ENCODE data around the gene HGS. TPM values are rescaled to one million over a fixed set of nuclear protein-coding genes. Genes with fewer than 3 reads are reported as not detected.

Gene HGS
- total RNA-seq, 1 donor from 2014 or later: 137 TPM

DNA sequence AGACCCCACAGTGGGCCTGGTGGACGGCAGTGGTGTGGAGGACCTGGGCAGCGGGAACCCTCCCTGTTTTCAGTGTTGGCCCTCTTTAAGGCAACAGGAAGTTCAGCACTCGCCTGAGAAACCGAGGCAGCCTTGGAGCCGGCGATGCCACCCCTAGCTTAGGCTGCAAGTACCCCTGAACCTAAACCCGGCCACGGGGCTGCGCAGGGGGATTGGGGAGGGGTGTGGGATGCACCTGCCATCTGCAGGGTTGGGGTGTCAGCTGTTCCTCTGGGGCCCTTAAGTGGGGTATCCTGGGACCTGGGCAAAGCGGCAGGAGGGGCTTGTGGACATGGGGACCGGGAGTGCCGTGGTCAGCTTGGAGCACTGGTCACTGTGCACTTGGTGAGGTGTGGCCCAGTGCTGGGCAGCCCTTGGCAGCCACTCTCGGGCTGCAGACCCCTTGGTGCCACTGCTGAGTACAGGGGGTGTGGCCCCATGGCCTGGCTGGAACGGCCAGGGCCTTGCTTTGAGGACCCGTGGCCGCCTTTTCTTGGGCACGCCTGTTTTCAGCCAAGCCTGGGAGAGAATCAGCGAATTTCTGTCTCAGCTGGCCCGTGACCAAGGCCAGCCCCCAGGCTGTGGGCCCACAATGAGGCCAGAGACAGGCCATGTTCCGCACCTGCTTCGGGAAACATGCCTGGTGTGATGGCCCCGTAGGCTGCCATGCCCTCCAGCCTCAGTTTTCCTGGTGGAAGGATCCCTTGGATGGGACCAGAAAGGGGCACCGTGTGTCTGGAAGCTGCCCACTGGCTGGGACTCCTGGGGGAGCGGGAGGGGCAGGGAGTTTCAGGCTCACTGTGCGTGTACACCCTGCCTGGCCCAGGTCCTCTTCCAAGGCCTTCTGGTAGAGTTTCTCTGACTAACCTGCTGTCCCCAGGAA, 24.2 kb downstream of the HGS start:
- Mint-ChIP-seq H3K36me3 (ENCODE audit: low read depth) (peaks cover 41% of the 10 kb centered on the region), H3K27ac (no peak overlapping the region), H3K4me1 (peaks cover 20% of the 10 kb centered on the region), H3K4me3 (no peak overlapping the region), H3K27me3 (no peaks in the 10 kb centered on the region), H3K9me3 (no peaks in the 10 kb centered on the region)
- intact Hi-C loops (cut with micrococcal nuclease): no loop called here
- peak; percentile 56 for DNase-seq

DNA sequence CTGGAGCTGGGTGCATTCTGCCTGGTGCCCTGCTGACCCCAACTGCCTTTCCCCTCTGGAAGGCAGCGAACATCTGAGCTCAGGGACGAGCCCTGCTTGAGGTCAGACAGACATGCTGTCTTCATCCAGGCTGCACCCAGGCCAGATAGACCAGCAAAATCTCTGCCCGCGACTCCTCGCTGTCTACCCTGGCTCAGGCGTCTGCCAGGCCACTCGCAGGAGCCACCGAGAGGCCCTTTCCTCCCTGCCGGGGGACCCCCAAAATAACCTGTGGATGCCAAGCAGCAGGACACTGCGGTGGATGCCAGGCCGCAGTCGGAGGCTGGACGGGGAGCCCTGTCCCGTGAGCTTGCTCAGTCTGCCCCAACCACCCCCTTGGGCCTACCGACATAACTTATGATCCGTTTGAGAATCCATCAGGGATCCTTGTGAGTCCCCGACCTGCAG, 25.0 kb downstream of the HGS start:
- no peaks in the 10 kb centered on the region for H3K9me3 Mint-ChIP-seq
- H3K27me3 Mint-ChIP-seq: no peaks in the 10 kb centered on the region
- peak overlapping the region; percentile 51 for H3K27ac Mint-ChIP-seq
- H3K4me3 Mint-ChIP-seq: no peak overlapping the region
- peaks cover 20% of the 10 kb centered on the region for H3K4me1 Mint-ChIP-seq
- DNase-seq: peak; percentile 56
- peaks cover 41% of the 10 kb centered on the region for H3K36me3 Mint-ChIP-seq (ENCODE audit: low read depth)
- intact Hi-C loops (cut with micrococcal nuclease): no loop called here

DNA sequence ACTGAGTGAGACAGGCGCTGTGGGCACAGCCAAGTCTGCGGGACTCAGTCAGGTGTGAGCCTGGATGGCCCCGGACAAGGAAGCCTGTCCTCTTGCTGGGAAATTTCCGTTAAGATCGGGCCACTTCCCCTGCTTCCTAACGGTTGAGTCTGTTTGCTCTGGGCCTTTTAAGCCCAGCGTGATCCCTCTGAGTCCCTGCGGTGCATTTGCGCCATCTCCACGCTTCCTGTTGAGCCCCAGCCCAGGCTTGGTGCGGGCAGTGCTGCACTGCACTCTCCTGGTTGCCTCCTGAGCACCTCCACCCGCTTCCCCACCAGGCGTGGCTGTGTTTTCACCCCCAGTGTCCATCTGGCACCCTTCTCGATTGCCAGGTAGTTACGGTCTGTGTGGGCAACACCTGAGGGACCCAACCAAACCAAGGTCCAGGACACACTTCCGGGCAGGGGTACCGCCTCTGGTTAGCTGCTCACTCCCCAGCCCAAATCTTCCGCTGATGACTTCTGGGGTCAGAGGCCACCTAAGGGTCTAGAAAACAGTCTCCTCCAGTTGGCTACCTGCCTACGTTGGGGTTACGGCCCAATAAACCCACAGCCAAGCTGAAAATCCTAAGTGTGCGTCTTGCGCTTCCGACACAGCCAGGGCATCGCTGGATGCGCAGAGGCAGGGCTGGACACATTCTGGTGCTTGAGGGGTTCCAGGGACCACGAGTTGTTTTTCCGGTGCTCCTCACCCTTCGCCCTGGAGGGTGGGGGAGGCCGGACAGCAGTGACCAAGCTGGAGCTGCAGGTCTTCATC, 26.9 kb downstream of the HGS start:
- intact Hi-C loops (cut with micrococcal nuclease): loop anchor here (1.0 to 2.0 kb wide), 2 partner anchors 7 to 28 kb away; partner anchors contain the start of genes ARL16 and MRPL12
- Mint-ChIP-seq H3K4me3 (peak overlapping the region; percentile 82), H3K27me3 (no peaks in the 10 kb centered on the region), H3K4me1 (peaks cover 17% of the 10 kb centered on the region), H3K27ac (peak overlapping the region; percentile 51), H3K9me3 (no peaks in the 10 kb centered on the region), H3K36me3 (ENCODE audit: low read depth) (peaks cover 24% of the 10 kb centered on the region)
- DNase-seq: no peak

DNA sequence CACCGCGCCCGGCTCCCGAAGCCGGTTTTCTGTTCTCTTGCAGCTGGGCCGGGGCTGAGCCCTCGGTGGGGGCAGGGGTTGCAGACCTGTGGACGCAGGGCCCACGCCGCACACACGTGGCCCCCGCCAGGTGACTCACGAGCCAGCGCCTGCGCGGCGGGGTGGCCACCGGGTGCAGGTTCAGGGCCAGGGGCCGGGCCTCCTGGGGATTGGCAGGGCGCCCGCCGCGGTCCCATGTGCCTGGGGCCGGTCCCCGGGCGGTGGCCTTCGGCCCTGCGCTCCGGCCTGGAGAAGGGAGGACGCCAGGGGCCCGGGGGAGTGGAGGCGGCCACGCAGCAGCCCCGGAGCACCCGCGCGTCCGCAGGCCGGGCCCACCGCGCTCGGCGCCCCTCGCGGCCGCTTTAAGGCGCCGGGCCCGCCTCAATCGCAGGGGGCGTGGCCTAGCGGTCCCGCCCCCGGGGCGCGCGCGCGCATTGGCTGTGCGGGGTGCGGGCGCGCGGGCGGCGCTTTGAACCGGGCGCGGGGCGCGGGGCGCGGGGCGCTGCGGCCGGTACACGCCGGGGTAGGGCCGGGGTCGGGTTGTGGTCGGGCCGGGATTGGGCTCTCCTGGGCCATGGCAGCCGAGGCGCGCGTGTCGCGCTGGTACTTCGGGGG, 28.1 kb downstream of the HGS start, which contains the start of gene SLC25A10:
SLC25A10 (plus strand) TSS at position 471 of the 654 bp plus-strand sequence; CDS start at position 614, 143 bp downstream.
- H3K27ac Mint-ChIP-seq: peak within 1 kb of the TSS; percentile 89
- H3K4me3 Mint-ChIP-seq: peak within 1 kb of the TSS; percentile 91
- intact Hi-C loops (cut with micrococcal nuclease): loop anchor here (1.0 to 2.0 kb wide), 2 partner anchors 9 to 29 kb away; partner anchors contain the start of genes ARL16 and MRPL12
- H3K4me1 Mint-ChIP-seq: peaks cover 14% of the 10 kb centered on the region
- peaks cover 11% of the 10 kb centered on the region for H3K36me3 Mint-ChIP-seq (ENCODE audit: low read depth)
- H3K9me3 Mint-ChIP-seq: no peaks in the 10 kb centered on the region
- DNase-seq: peak; percentile 95
- H3K27me3 Mint-ChIP-seq: no peaks in the 10 kb centered on the region

DNA sequence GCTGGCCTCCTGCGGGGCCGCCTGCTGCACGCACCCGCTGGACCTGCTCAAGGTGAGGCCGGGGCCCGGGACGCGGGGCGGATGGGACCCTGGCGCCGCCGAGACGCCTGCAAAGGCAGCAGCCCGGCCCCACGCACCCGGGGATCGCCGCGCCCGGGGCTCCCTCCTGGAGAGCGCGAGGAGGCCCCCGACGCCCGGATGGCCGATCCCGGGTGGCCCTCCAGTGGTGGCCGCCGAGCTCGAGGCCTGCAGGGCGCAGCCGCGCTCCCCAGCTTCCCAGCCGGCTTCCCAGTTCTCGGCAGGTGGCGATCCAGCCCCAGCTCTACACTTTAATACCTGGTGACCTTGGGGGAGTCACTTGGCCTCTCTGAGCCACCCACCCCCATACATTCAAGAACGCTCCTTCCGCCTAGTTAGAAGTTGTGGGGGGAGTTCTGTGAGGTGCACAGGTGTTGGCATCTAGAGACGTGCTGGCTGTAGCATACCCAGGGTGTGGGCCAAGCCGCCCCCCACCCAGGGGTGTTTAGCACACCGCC, 28.7 kb downstream of the HGS start:
- Mint-ChIP-seq H3K27me3 (no peaks in the 10 kb centered on the region), H3K4me1 (peaks cover 14% of the 10 kb centered on the region), H3K36me3 (ENCODE audit: low read depth) (peaks cover 8% of the 10 kb centered on the region), H3K4me3 (peak overlapping the region; percentile 91), H3K27ac (peak overlapping the region; percentile 82), H3K9me3 (no peaks in the 10 kb centered on the region)
- intact Hi-C loops (cut with micrococcal nuclease): no loop called here
- no peak for DNase-seq

DNA sequence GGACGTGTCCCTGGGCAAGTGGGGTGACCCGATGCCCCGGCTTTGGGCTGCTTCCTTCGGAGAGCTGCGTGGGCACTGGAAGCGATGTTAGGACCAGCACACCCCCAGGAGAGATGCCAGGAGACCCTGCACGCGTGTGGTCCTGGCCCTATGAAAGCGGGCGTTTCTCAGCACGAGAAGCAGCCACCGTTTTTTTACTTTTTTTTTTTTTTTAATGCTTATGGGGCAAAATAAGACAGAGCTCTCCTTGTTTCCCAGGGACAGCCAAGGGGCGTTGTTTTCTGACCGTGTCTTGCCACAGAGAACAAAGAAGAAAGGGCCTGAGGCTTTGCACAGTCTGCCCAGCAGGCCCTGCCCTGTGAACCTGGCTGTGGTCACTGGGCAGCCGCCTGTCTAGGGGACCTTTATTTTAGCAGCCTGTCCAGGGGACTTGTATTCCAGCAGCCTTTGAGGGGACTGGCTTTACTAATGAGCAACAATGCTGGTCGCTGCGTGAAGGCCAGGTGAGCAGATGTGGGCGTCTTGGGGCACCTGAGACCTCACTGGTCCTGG, 29.3 kb downstream of the HGS start:
- intact Hi-C loops (cut with micrococcal nuclease): no loop called here

DNA sequence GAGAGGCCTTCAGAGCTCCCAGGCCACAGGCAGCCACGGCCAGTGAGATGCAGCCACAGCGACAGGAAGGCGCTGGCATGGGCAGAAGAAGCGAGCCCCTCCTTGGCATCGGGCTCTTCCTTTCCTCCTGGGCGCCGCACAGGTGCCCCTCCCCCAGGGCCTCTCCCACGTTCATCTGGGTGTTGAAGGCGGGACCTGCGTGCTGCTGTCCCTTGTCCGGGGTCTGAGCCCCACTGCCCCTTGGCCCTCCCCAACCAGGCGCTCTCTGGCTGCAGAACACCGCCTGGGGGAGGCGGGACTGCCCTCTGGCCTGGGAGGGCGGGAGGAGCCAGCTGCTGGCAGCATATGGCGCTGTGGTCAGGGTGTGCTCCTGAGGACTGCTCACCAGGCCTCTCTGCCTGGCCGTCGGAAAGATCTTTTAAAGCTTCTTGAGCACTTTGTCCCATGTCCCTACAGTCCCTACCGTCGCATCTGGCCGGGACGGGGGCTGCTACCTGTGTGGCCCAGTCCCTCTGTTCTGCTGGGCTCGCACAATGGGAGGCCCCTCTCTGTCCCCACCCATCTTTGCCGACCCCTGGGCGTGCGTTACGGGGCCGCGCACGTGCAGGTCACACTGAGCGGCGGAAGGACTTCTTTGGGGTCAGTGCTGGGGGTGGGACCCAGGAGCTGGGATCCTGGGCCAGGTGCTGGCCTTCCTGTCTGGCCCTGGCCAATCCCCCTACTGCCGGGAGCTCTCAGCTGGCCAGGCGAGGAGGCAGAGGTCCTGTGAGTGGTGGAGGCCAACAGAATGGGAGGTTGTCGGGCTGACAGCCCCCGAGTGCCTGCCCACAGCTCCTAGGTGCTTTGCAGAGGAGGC, 30.0 kb downstream of the HGS start:
- peaks cover 14% of the 10 kb centered on the region for H3K4me1 Mint-ChIP-seq
- H3K9me3 Mint-ChIP-seq: no peaks in the 10 kb centered on the region
- no peaks in the 10 kb centered on the region for H3K27me3 Mint-ChIP-seq
- DNase-seq: no peak
- no peak overlapping the region for H3K27ac Mint-ChIP-seq
- peak overlapping the region; percentile 91 for H3K4me3 Mint-ChIP-seq
- H3K36me3 Mint-ChIP-seq (ENCODE audit: low read depth): peaks cover 5% of the 10 kb centered on the region
- intact Hi-C loops (cut with micrococcal nuclease): no loop called here

More for the DNA sequence above, 29.3 kb downstream of the HGS start:
- Mint-ChIP-seq H3K4me1 (peaks cover 14% of the 10 kb centered on the region), H3K4me3 (peak overlapping the region; percentile 91), H3K27ac (peak overlapping the region; percentile 82), H3K9me3 (no peaks in the 10 kb centered on the region), H3K27me3 (no peaks in the 10 kb centered on the region), H3K36me3 (ENCODE audit: low read depth) (peaks cover 8% of the 10 kb centered on the region)
- DNase-seq: no peak

DNA sequence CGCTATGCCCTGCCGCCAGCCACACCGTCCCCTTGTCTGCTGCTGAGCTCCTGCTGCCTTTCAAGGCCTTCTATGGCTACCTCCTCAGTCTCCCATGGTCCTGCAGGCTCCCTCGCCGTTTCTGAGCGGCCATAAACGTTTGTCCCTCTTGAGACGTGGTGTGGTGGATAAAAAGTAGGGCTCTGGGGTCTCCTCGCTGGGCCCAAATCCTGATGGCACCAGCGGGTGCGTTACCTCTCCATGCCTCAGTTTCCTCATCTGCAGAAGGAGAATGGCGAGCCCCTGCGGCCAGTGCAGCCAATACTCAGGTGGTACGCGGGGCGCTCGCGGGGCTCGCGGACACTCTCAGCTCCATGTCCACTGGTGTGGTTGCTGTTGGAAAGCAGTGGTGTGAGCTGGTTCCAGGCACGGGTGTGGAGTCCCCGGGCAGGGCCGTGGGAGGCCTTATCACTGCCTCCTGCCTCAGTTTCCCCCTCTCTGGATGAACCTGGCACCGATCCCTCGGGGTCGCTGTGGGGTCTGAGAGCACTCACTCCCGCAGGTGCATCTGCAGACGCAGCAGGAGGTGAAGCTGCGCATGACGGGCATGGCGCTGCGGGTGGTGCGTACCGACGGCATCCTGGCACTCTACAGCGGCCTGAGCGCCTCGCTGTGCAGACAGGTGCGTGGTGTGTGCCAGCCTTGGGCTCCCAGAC, 30.7 kb downstream of the HGS start:
- Mint-ChIP-seq H3K27ac (peak overlapping the region; percentile 17), H3K27me3 (no peaks in the 10 kb centered on the region), H3K4me3 (peak overlapping the region; percentile 17), H3K36me3 (ENCODE audit: low read depth) (peaks cover 2% of the 10 kb centered on the region), H3K4me1 (peaks cover 14% of the 10 kb centered on the region), H3K9me3 (no peaks in the 10 kb centered on the region)
- intact Hi-C loops (cut with micrococcal nuclease): no loop called here
- DNase-seq: no peak

DNA sequence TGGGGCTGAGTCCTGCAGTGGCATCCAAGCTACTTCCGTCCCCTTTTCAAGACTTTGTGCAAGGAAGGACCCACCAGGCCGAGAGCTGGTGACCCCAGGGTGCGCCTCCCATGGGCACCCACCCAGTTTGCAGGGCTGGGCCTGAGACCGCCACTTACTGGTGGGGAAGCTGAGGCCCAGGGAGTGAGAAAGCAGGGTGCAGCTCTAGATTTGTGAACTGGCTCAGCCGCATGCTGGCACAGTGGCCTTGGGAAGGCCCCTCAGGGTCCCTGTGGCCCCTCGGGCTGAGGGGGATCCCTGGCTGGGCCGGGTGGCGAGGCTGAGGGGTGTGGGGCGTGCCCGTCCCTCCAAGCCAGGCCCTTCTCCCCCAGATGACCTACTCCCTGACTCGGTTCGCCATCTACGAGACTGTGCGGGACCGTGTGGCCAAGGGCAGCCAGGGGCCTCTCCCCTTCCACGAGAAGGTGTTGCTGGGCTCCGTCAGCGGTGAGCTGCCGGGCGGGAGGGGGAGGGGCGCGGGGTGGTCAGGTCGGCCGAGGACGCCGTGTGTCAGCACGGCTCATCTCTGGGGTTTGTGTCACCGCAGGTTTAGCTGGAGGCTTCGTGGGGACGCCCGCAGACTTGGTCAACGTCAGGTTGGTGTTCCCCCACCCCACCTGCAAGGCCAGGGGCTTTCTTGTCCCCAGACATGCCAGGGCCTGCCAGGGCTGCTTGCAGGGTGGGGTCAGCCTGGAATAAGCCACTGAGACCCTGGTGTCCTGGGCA, 31.5 kb downstream of the HGS start:
- Mint-ChIP-seq H3K27ac (no peak overlapping the region), H3K27me3 (no peaks in the 10 kb centered on the region), H3K4me1 (peaks cover 12% of the 10 kb centered on the region), H3K9me3 (no peaks in the 10 kb centered on the region), H3K4me3 (no peak overlapping the region), H3K36me3 (ENCODE audit: low read depth) (peaks cover 2% of the 10 kb centered on the region)
- no peak for DNase-seq
- intact Hi-C loops (cut with micrococcal nuclease): no loop called here

DNA sequence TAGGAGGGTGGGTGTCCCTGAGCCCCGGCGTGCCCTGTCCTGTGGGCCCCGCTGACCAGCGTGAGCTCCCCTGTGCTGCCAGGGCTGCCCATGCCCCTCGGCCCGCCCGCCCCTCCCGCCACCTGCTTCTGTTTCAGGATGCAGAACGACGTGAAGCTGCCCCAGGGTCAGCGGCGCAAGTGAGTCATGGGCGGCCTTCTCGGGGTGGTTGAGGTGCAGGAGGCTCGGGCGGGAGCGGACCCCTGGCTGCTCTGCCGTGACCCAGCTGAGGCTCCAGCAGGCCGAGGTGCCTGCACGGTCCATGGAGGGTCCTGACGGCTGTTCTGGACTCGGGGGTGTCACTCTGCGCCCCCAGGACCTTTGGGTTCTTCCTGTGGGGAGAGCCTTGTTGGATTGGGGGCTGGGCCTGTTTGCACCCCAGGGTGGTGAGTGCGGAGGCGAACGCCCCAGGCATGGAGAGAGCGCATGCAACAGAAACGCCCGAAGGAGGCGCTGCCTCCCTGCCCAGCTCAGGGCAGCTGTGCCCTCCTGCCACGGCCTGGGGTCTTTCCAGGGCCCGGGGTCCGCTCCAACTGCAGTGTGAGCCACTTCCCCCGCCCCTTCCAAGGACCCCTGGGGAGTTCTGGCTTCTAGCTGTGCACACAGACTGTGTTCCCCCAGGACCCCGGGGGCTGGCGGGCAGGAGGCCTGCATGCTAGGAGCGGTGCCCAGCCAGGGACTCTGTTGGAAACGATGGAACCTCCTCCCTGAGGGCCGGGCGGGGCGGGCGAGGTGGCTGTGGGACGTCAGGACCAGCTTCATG, 32.3 kb downstream of the HGS start:
- no peak overlapping the region for H3K4me3 Mint-ChIP-seq
- H3K9me3 Mint-ChIP-seq: no peaks in the 10 kb centered on the region
- no peaks in the 10 kb centered on the region for H3K27me3 Mint-ChIP-seq
- peaks cover 6% of the 10 kb centered on the region for H3K4me1 Mint-ChIP-seq
- DNase-seq: no peak
- no peak overlapping the region for H3K27ac Mint-ChIP-seq
- intact Hi-C loops (cut with micrococcal nuclease): no loop called here
- peaks cover 2% of the 10 kb centered on the region for H3K36me3 Mint-ChIP-seq (ENCODE audit: low read depth)

DNA sequence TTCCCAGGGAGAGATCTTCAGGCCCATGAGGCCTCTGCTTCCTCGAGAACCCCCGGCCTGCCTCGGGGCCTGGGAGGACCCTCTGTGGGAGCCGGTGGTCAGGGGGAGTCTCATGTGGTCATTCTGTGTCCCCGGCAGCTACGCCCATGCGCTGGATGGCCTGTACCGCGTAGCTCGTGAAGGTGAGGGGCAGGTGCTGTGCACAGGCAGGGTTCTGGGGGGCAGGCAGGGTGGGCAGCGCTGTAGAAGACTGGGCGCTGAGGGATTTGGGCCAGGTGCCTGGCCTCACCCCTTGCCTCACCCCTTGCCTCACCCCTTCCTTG, 32.8 kb downstream of the HGS start:
- Mint-ChIP-seq H3K4me3 (no peak overlapping the region), H3K9me3 (no peaks in the 10 kb centered on the region), H3K27me3 (no peaks in the 10 kb centered on the region), H3K36me3 (ENCODE audit: low read depth) (peaks cover 2% of the 10 kb centered on the region), H3K27ac (no peak overlapping the region), H3K4me1 (peaks cover 6% of the 10 kb centered on the region)
- no peak for DNase-seq
- intact Hi-C loops (cut with micrococcal nuclease): no loop called here
